IPS DF 6.9 (cell line): ENCODE results near the gene RASAL2.

ENCODE experiments used
- DNase-seq: peaks from one replicate; pipeline ENCODE4 v3.0.0-alpha.2; 2013; ENCODE audit warnings: low read depth, low spot score
- H3K27ac ChIP-seq: one replicate; pipeline ENCODE4 v1.5.1; 2013; ENCODE audit warnings: low read length, control low read depth
- H3K27me3 ChIP-seq: 2 replicates; pipeline ENCODE4 v1.6.1; 2013; ENCODE audit warnings: mild to moderate bottlenecking, low read length; ENCODE audit not compliant: control insufficient read depth, insufficient read depth
- H3K36me3 ChIP-seq: 2 replicates; pipeline ENCODE4 v1.6.1; 2013; ENCODE audit warnings: low read length; ENCODE audit not compliant: control insufficient read depth, insufficient read depth
- H3K4me1 ChIP-seq: 2 replicates; pipeline ENCODE4 v1.6.1; 2013; ENCODE audit warnings: low read length; ENCODE audit not compliant: control insufficient read depth, insufficient read depth
- H3K4me3 ChIP-seq: 2 replicates; pipeline ENCODE4 v1.5.1; 2013; ENCODE audit warnings: mild to moderate bottlenecking, low read length
- H3K9me3 ChIP-seq: 2 replicates; pipeline ENCODE4 v1.6.1; 2013; ENCODE audit warnings: low read length, inconsistent platforms; ENCODE audit not compliant: control insufficient read depth, insufficient read depth
- WGBS: extraction: QIAGEN DNeasy Blood & Tissue Kit; methylation state at CpG from one replicate; pipeline ENCODE4 v1.1.7; 2013; ENCODE audit warnings: mixed read lengths, missing lambda C conversion rate; ENCODE audit not compliant: insufficient read length, insufficient coverage; 5-methylcytosine and 5-hydroxymethylcytosine counted together

The RASAL2 gene

DNA sequence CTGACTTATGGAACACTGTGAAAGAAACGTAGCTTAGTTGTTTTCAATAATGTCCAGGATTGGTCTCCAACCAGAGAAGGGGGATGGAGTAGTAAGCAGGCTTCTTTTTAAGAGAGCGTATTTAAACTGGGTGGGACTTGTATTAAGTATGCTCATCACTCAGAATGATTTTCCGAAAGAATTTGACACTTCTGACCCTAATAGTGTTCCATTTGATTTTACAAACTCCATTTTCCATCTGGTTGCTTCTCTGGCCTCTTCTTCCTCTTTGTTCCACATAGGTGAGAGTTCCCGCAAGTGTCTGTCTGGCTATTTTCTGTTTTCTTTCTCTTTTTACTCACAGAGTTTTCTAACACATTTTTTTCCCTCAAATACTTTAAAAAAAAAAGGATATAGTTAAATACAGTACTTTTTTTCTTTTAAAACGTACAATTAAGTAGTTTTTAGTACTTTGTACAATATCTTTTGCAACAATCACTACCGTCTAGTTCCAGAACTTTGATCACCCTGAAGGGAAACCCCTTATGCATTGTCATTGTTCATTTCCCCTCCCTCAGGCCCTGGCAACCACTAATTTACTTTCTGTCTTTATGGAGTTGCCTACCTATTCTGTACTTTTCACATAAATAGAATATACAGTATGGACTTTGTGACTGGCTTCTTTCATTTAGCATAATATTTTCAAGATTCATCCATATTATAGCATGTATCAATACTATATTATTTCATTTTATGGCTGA, 67.0 kb downstream of the RASAL2 start:
- no peaks in the 10 kb centered on the region for H3K9me3 ChIP-seq
- H3K27me3 ChIP-seq, result no peaks in the 10 kb centered on the region
- H3K27ac ChIP-seq, result no peak overlapping the region
- no peak overlapping the region for H3K4me3 ChIP-seq
- no peak for DNase-seq
- no CpG with 5 or more reads among the region's 6 CpGs for WGBS
- no peaks in the 10 kb centered on the region for H3K4me1 ChIP-seq
- no peaks in the 10 kb centered on the region for H3K36me3 ChIP-seq

DNA sequence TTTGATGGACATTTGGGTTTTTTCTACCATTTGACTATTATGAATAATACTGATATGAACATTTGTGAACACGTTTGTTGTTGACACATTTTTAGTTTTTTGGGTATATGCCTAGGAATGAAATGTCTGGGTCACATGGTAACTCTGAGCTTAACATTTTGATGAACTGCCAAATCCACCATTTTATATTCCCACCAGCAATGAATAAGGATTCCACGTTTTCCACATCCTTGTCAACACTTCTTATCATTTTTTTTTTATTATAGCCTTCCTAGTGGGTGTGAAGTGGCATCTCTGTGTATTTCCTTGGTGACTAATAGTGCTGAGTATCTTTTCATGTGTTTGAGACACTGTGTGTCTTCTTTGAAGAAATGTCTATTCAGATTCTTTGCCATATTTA, 67.6 kb downstream of the RASAL2 start:
- Histone ChIP-seq H3K9me3 (no peaks in the 10 kb centered on the region), H3K4me3 (no peak overlapping the region), H3K4me1 (no peaks in the 10 kb centered on the region), H3K36me3 (no peaks in the 10 kb centered on the region), H3K27me3 (no peaks in the 10 kb centered on the region), H3K27ac (no peak overlapping the region)
- no peak for DNase-seq
- no CpG with 5 or more reads among the region's 2 CpGs for WGBS

DNA sequence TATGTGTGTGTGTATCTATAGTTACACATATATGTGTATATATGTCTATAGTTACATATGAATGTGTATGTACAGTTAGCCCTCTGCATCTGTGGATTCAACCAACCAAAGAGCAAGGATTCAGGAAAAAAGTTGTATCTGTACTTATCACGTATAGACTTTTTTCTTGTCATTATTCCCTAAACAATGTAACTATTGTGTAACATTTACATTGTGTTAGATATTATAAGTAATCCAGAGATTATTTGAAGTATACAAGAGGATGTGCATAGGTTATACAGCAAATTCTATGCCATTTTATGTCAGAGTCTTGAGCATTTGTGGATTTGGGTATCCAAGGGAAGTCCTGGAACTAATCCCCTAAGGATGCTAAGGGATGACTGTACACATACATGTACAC, 71.3 kb downstream of the RASAL2 start:
- H3K27ac ChIP-seq, result no peak overlapping the region
- H3K4me3 ChIP-seq, result no peak overlapping the region
- no peak for DNase-seq
- no CpG with 5 or more reads among the region's 1 CpG for WGBS
- H3K9me3 ChIP-seq, result no peaks in the 10 kb centered on the region
- H3K4me1 ChIP-seq, result no peaks in the 10 kb centered on the region
- H3K36me3 ChIP-seq, result no peaks in the 10 kb centered on the region
- H3K27me3 ChIP-seq, result no peaks in the 10 kb centered on the region

DNA sequence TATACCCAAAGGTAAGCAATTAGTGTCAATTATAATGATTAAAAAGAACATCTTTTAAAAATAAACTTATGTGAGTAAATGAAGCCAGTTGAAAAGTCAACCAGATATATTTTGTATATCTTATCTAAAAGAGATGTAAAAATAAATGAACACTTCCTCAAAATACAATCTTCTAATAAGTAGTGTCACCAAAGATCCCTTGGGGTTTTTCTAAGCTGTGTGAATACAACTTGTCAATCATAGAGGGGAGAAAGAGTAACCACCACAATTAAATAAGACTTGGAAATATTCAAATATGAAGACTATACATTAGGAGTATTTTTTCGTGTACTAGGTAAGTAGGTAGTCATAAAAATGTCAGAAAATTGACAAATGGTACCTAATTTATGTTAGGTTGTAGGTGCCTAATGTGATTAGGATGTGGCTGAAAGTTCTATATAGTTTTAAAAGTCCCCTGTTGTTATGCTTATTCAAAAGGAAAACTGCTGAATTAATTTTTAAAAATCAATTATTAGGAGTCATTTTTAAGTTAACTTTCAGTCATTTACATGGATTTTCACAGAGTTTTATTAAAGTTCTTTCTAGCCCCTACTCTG, 72.6 kb downstream of the RASAL2 start:
- Histone ChIP-seq H3K4me1 (no peaks in the 10 kb centered on the region), H3K36me3 (no peaks in the 10 kb centered on the region), H3K27ac (no peak overlapping the region), H3K4me3 (no peak overlapping the region), H3K9me3 (no peaks in the 10 kb centered on the region), H3K27me3 (no peaks in the 10 kb centered on the region)
- no CpG with 5 or more reads among the region's 1 CpG for WGBS
- no peak for DNase-seq

DNA sequence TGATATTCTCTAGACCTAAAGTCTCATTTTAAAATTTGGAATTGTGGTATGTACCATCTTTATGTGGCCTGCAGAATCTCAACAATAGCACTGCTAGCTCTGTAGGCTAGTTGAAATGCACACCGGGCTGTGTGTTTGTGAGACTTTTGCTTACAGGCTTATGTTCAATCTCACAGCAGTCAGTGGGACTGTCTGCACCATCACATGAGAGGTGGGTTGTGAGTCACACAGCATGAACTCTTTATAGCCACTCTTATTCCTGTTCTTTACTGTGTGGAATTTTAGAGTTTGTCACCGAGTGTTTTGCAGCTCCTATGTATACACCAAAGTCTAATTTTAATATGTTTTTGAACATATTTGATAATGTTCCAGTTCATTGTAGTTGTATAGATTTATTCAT, 74.6 kb downstream of the RASAL2 start:
- Histone ChIP-seq H3K4me3 (no peak overlapping the region), H3K36me3 (no peaks in the 10 kb centered on the region), H3K27ac (no peak overlapping the region), H3K27me3 (no peaks in the 10 kb centered on the region), H3K4me1 (peaks cover 1% of the 10 kb centered on the region; the same call in 1 of the 2 replicates), H3K9me3 (no peaks in the 10 kb centered on the region)
- WGBS, result no CpG with 5 or more reads among the region's 2 CpGs
- DNase-seq, result no peak

DNA sequence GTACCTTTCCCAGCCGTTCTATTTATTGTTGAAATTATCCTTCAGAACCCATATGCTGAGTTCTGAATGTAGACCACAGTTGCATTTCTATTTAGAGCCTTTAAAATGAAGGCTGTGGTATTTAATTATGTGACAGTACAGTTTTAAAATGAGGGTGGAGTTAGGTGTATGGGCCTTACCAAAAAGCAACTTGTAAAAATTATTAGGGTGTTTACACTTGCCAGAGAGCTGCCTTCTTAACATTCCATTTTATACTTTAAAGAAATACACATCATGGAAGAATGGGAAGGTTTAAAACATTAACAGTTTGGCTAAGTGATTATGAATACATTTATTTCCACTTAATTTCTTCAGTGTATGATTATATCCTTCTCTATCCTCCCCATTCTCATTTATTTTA, 75.7 kb downstream of the RASAL2 start:
- DNase-seq, result no peak
- Histone ChIP-seq H3K27me3 (no peaks in the 10 kb centered on the region), H3K9me3 (no peaks in the 10 kb centered on the region), H3K27ac (no peak overlapping the region), H3K36me3 (no peaks in the 10 kb centered on the region), H3K4me1 (peaks cover 1% of the 10 kb centered on the region; the same call in 1 of the 2 replicates), H3K4me3 (no peak overlapping the region)
- no CpG with 5 or more reads among the region's 1 CpG for WGBS

DNA sequence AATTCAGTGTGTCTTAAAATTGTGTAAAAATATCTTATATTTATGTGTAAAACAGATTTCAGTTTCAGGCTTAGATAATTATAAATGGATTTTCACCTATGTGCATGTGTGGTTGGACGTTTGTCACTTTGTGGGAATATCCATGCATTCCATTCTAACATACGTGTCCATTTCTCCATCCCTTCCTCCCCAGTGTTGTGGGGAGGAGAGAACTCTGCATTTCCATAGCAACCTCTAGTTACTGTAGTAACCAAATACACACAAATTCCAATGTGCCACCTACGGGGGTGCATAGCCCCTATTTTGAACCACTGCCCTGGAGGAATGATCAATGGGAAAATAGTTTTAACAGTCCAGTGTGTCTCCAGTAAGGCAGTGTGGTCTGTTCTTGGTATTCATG, 79.0 kb downstream of the RASAL2 start:
- no CpG with 5 or more reads among the region's 3 CpGs for WGBS
- no peak for DNase-seq
- H3K27ac ChIP-seq, result no peak overlapping the region
- peaks cover 1% of the 10 kb centered on the region; the same call in 1 of the 2 replicates for H3K4me1 ChIP-seq
- no peaks in the 10 kb centered on the region for H3K27me3 ChIP-seq
- no peak overlapping the region for H3K4me3 ChIP-seq
- H3K36me3 ChIP-seq, result no peaks in the 10 kb centered on the region
- no peaks in the 10 kb centered on the region for H3K9me3 ChIP-seq

DNA sequence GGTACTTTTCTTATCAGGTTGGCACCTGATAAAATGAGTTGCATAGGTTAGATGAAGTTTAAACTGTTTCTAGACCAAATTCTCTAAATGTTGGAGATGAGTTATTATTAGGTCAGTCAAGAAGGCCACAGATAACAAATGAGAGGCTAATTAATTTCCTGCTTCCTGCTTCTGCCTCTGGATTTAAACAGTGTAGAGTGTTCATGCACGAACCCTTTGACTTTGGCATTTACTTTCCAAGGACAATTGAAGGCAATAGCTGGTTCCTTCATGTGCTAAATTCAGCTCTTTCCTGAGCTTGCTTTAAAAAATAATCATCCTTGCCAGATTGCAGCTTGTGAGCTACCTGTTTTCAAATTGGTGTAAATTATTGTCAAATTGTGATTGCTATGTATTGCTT, 80.6 kb downstream of the RASAL2 start:
- Histone ChIP-seq H3K4me1 (peaks cover 1% of the 10 kb centered on the region; the same call in 1 of the 2 replicates), H3K27me3 (no peaks in the 10 kb centered on the region), H3K9me3 (no peaks in the 10 kb centered on the region), H3K27ac (no peak overlapping the region), H3K4me3 (no peak overlapping the region), H3K36me3 (no peaks in the 10 kb centered on the region)
- WGBS, result no CpG with 5 or more reads among the region's 1 CpG
- no peak for DNase-seq

DNA sequence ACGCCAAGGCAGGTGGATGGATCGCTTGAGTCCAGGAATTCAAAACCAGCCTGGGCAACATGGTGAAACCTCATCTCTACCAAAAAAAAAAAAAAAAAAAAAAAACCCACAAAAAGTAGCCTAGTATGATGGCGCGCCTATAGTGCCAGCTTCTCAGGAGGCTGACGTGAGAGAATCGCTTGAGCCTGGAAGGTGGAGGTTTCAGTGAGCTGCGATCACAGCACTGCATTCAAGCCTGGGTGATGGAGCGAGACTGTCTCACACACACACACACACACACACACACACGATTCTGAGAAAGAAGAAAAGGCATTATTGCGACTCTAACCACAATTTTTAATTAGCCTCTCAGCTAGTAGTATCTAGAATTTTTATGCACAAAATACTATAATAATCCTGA, 86.5 kb downstream of the RASAL2 start:
- no CpG with 5 or more reads among the region's 10 CpGs for WGBS
- Histone ChIP-seq H3K4me3 (no peak overlapping the region), H3K27me3 (no peaks in the 10 kb centered on the region), H3K36me3 (no peaks in the 10 kb centered on the region), H3K9me3 (no peaks in the 10 kb centered on the region), H3K27ac (no peak overlapping the region), H3K4me1 (0 out of 2 replicates have a peak, but pooled peaks cover 1% of the 10 kb centered on the region)
- no peak for DNase-seq

DNA sequence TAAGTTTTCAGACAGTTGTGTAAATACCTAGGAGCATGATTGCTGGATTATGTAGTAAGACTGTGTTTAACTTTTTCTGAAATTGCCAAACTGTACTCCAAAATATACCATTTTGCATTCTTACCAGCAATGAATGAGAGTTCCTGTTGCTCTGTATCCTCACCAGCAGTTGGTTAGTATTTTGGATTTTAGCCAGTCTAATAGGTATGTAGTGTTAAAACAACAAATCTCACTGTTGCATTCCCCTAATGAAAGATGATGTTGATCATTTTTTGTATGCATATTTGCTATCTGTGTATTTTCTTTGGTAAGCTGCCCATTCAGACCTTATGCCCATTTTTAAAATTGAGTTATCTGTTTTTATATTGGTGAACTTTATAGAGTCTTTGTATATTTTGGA, 89.9 kb downstream of the RASAL2 start:
- Histone ChIP-seq H3K27me3 (no peaks in the 10 kb centered on the region), H3K9me3 (no peaks in the 10 kb centered on the region), H3K27ac (no peak overlapping the region), H3K36me3 (no peaks in the 10 kb centered on the region), H3K4me3 (no peak overlapping the region), H3K4me1 (0 out of 2 replicates have a peak, but pooled peaks cover 1% of the 10 kb centered on the region)
- no peak for DNase-seq

DNA sequence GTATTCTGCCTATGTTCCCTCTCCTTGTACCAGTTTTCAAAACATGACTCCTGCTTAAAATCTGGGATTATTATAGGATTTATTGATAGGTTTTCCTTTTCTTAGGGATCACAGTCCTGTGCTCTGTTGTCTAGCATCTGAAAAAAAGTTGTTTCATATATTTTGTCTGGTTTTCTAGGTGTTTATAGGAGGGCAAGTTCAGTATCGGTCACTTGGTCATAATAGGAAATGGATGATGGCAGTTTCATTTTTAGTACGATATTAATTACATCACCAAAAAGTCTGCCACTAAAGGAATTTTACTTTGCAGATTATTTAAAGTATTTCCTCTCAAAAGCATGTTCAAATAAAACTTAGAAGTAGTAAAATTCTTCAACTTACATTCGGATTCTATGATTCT, 94.4 kb downstream of the RASAL2 start:
- Histone ChIP-seq H3K36me3 (no peaks in the 10 kb centered on the region), H3K4me1 (no peaks in the 10 kb centered on the region), H3K27me3 (no peaks in the 10 kb centered on the region), H3K9me3 (no peaks in the 10 kb centered on the region), H3K4me3 (no peak overlapping the region), H3K27ac (no peak overlapping the region)
- WGBS, result no CpG with 5 or more reads among the region's 3 CpGs
- DNase-seq, result no peak
